Ectodermal cell (in vitro differentiated cells): Measurements from ENCODE around the gene CXCR1.
"Not testable (repeated sequence)": the region's sequence is repeated elsewhere in the genome, so short reads cannot be mapped to it uniquely, and the experiment has no call there.

Source experiments
- H3K27ac ChIP-seq: 2 replicates; pipeline ENCODE4 v1.7.0; 2013; ENCODE audit warnings: mild to moderate bottlenecking, low read depth, low read length; ENCODE audit not compliant: insufficient read depth, poor library complexity, severe bottlenecking
- H3K27me3 ChIP-seq: 2 replicates; pipeline ENCODE4 v1.7.0; 2013; ENCODE audit warnings: mild to moderate bottlenecking, low read length; ENCODE audit not compliant: insufficient read depth, control insufficient read depth, poor library complexity, severe bottlenecking
- H3K36me3 ChIP-seq: one replicate; pipeline ENCODE4 v1.7.0; 2013; ENCODE audit warnings: low read length; ENCODE audit not compliant: control insufficient read depth, insufficient read depth
- H3K4me1 ChIP-seq: one replicate; pipeline ENCODE4 v1.7.0; 2013; ENCODE audit warnings: low read length; ENCODE audit not compliant: control insufficient read depth, insufficient read depth
- H3K4me3 ChIP-seq: 2 replicates; pipeline ENCODE4 v1.7.0; 2013; ENCODE audit warnings: low read depth, low read length, control low read depth; ENCODE audit not compliant: insufficient read depth
- H3K9me3 ChIP-seq: 2 replicates; pipeline ENCODE4 v1.7.0; 2013; ENCODE audit warnings: mild to moderate bottlenecking, low read length, moderate library complexity; ENCODE audit not compliant: control insufficient read depth
- WGBS, 2 experiments: methylation state at CpG; one replicate each; pipeline ENCODE4 v1.1.7; 2013; ENCODE audit warnings: missing lambda C conversion rate in 2 of 2; 5-methylcytosine and 5-hydroxymethylcytosine counted together

CXCR1 gene

GRCh38 chr2:218187296-218188015 is 20.7 kb upstream of the CXCR1 start:
- no peaks in the 10 kb centered on the region for H3K9me3 ChIP-seq
- H3K4me3 ChIP-seq: no peak overlapping the region
- H3K27me3 ChIP-seq: no peaks in the 10 kb centered on the region
- 95 to 96% methylated on average over 4 of the region's 4 CpGs for WGBS, 2 experiments
- H3K4me1 ChIP-seq: no peaks in the 10 kb centered on the region
- no peaks in the 10 kb centered on the region for H3K36me3 ChIP-seq
- H3K27ac ChIP-seq: no peak overlapping the region

- H3K4me1 ChIP-seq: no peaks in the 10 kb centered on the region
- no peaks in the 10 kb centered on the region for H3K27me3 ChIP-seq
- no peaks in the 10 kb centered on the region for H3K9me3 ChIP-seq
- H3K27ac ChIP-seq: no peak overlapping the region
- no peak overlapping the region for H3K4me3 ChIP-seq
- 94% methylated on average over 1 of the region's 1 CpG for WGBS, 2 experiments
- no peaks in the 10 kb centered on the region for H3K36me3 ChIP-seq
Observed at GRCh38 chr2:218186876-218187275, 20.1 kb upstream of the CXCR1 start.

GRCh38 chr2:218186355-218186766 is 19.6 kb upstream of the CXCR1 start:
- Histone ChIP-seq H3K9me3 (no peaks in the 10 kb centered on the region), H3K36me3 (no peaks in the 10 kb centered on the region), H3K4me3 (no peak overlapping the region), H3K4me1 (no peaks in the 10 kb centered on the region), H3K27ac (no peak overlapping the region), H3K27me3 (no peaks in the 10 kb centered on the region)
- WGBS, 2 experiments: 52 to 54% methylated on average over 8 of the region's 8 CpGs

- Histone ChIP-seq H3K4me1 (no peaks in the 10 kb centered on the region), H3K27me3 (no peaks in the 10 kb centered on the region)
- WGBS, 2 experiments: 97 to 100% methylated on average over 1 of the region's 1 CpG
Observed at GRCh38 chr2:218184331-218184730, 17.6 kb upstream of the CXCR1 start.

GRCh38 chr2:218180467-218181114 is 13.8 kb upstream of the CXCR1 start:
- H3K27ac ChIP-seq: no peak overlapping the region

More at GRCh38 chr2:218184331-218184730, 17.6 kb upstream of the CXCR1 start:
- H3K9me3 ChIP-seq: no peaks in the 10 kb centered on the region
- H3K27ac ChIP-seq: no peak overlapping the region
- H3K36me3 ChIP-seq: no peaks in the 10 kb centered on the region
- H3K4me3 ChIP-seq: no peak overlapping the region

GRCh38 chr2:218179782-218180181 is 13.0 kb upstream of the CXCR1 start:
- H3K27me3 ChIP-seq: no peaks in the 10 kb centered on the region
- no peaks in the 10 kb centered on the region for H3K4me1 ChIP-seq
- no peaks in the 10 kb centered on the region for H3K36me3 ChIP-seq
- H3K9me3 ChIP-seq: no peaks in the 10 kb centered on the region
- no peak overlapping the region for H3K4me3 ChIP-seq
- WGBS, 2 experiments: 95 to 98% methylated on average over 4 of the region's 4 CpGs
- H3K27ac ChIP-seq: no peak overlapping the region

More at GRCh38 chr2:218180467-218181114, 13.8 kb upstream of the CXCR1 start:
- H3K36me3 ChIP-seq: no peaks in the 10 kb centered on the region
- H3K27me3 ChIP-seq: no peaks in the 10 kb centered on the region
- no peaks in the 10 kb centered on the region for H3K9me3 ChIP-seq
- no peak overlapping the region for H3K4me3 ChIP-seq
- H3K4me1 ChIP-seq: no peaks in the 10 kb centered on the region
- WGBS, 2 experiments: 78 to 80% methylated on average over 9 of the region's 9 CpGs

- no peaks in the 10 kb centered on the region for H3K9me3 ChIP-seq
- H3K27ac ChIP-seq: no peak overlapping the region
- H3K4me1 ChIP-seq: no peaks in the 10 kb centered on the region
- no peak overlapping the region for H3K4me3 ChIP-seq
- 80 to 83% methylated on average over 2 of the region's 2 CpGs for WGBS, 2 experiments
- no peaks in the 10 kb centered on the region for H3K27me3 ChIP-seq
- no peaks in the 10 kb centered on the region for H3K36me3 ChIP-seq
Observed at GRCh38 chr2:218172845-218173244, 6.1 kb upstream of the CXCR1 start.

- not testable (repeated sequence) for H3K4me3 ChIP-seq, H3K27ac ChIP-seq, H3K36me3 ChIP-seq, H3K4me1 ChIP-seq, H3K9me3 ChIP-seq, H3K27me3 ChIP-seq
- 92 to 95% methylated on average over 3 of the region's 3 CpGs for WGBS, 2 experiments
Observed at GRCh38 chr2:218171744-218172143, 5.0 kb upstream of the CXCR1 start.

- Histone ChIP-seq H3K27ac (no peak overlapping the region), H3K4me1 (no peaks in the 10 kb centered on the region), H3K27me3 (no peaks in the 10 kb centered on the region), H3K36me3 (no peaks in the 10 kb centered on the region), H3K9me3 (no peaks in the 10 kb centered on the region), H3K4me3 (no peak overlapping the region)
- 88 to 94% methylated on average over 4 to 5 of the region's 5 CpGs for WGBS, 2 experiments
Observed at GRCh38 chr2:218169757-218170546, 3.2 kb upstream of the CXCR1 start.
